ENCODE results near the gene NCF4.

DNA sequence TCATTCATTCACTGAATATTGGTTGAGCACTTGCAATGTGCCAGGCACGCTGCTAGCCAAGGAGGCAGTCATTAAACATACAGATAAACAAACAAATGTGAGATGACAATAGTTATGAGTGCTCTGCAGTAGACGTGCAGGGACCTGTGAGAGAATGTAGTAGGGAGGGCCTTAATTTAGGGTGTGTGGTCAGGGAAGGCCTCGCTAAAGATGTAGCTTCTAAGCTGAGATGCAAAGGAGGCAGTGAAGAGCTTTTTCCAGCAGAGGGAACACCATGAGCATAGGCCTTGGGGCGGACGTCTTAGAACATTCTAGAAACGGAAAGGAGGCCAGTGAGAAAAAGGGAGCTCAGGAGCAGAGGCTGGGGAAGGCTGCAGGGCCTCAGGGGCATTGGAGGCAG is 789 bp upstream of the NCF4 start:
- TF ChIP-seq ZNF174 (tag by site-specific recombination; IDR thresholded peaks at IDR 0.05) (no peak), GLI4 (tag by site-specific recombination; IDR thresholded peaks at IDR 0.05) (no peak)

Data from HEK293 (cell line).